HG03066 (cell line): ENCODE results near the gene CDK5RAP2.
"Not testable (repeated sequence)": the region's sequence is repeated elsewhere in the genome, so short reads cannot be mapped to it uniquely, and the experiment has no call there.

Source experiments
- ATAC-seq: cut with Tn5 transposase; IDR thresholded peaks from one replicate; pipeline ENCODE4 v1.9.1; 2021; ENCODE audit warnings: low read depth; ENCODE audit not compliant: unreplicated experiment

The CDK5RAP2 gene

GRCh38 chr9:120580051-120580896 lies at the start of gene CDK5RAP2:
CDK5RAP2 (minus strand) TSS chr9:120580167; CDS start chr9:120579978, 189 bp downstream.
- peak; percentile 93 for ATAC-seq

DNA sequence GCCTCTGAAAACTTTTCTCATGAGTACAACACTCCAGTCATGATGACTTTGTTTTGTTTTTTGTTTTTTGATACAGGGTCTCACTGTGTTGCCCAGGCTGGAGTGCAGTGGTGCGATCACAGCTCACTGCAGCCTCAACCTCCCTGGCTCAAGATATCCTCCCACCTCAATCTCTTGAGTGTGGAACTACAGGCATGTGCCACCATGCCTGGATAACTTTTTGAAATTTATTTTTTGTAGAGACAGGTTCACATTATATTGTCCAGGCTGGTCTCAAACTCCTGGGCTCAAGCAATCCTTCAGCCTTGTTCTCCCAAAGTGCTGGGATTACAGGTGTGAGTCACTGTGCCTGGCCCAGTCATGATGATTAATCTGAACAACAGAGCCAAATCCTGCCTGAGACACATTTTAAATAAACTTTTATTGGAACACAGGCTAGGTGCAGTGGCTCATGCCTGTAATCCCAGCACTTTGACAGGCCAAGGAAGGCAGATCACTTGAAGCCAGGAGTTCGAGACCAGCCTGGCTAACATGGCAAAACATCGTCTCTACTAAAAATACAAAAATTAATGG lies 49.0 kb upstream of the CDK5RAP2 start:
- not testable (repeated sequence) for ATAC-seq

DNA sequence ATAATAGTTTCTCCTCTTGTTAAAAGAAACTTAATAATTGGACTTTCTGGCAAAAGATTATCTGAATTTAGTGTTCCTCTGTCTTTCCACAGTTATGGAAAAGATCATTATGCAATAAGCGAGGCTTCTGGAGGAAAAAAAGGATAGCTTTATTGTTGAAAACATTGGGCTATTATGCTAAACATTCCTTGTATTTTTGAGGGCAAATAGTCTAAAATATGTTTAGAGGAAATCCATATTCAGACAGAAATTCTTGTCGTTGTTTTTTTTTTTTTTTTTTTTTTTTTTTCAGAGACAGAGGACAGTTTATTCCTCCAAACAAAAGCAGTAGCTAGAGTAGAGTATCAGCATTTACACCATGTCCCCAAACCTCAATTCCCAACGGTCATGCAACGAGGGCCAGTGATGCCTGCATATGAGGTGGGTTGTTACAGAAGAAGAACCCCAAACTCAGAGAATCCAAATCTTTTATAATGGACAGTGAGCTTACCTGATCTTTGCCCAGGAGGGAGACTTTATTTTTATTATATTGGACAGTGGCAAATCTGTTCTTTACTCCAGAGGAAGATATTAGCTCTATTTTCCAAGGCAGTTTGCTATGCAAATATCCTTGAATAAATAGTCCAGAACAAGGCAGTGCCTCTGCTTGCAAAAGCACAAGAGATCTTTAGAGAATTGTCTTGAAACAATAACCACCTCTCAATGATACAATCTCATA lies 48.4 kb upstream of the CDK5RAP2 start:
- no peak for ATAC-seq

- no peak for ATAC-seq
These were observed 47.1 kb upstream of the CDK5RAP2 start for GRCh38 chr9:120627073-120627472.

DNA sequence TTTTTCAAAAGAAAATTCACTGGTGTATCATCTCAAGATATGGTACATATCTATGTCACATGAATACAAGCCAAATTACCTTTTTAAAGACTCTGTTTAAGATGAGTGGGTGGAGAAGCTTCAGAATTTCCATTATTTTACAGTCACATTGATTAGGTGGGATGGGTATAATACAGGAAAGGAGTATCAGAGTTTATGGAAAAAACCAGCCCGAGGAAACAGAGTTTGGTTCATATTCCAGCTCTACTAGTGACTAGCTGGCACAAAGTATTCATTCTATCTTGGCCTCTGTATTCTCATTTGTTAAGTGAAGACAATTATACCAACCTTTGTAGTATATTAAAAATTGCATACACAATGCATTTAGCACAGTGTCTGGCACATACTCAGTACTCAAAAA lies 46.5 kb upstream of the CDK5RAP2 start:
- ATAC-seq: no peak

- no peak for ATAC-seq
These were observed 45.3 kb upstream of the CDK5RAP2 start for GRCh38 chr9:120625222-120625621.

- ATAC-seq: no peak
These were observed 42.8 kb upstream of the CDK5RAP2 start for GRCh38 chr9:120622790-120623189.

DNA sequence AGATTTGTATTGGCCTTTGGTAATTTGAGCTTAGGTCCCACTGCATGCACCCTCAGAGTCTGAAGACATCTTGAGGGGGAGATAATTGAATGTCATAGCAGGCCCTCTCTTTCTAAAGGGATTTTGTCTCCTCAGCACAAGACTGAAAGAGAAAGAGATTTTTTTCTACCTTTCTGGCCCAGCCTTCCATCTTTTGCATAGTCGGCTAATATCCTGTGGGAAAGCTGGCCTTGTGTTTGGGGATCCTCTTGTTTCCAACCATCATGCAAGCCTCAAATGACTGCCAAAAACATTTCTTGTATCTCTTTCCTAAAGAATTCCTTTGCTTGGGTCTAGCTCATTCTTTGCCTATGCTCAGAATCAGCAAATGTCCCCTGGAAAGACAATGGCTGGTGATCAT lies 42.0 kb upstream of the CDK5RAP2 start:
- no peak for ATAC-seq

- peak; percentile 79 for ATAC-seq
These were observed 40.0 kb upstream of the CDK5RAP2 start for GRCh38 chr9:120619751-120620655.

- no peak for ATAC-seq
These were observed 37.3 kb upstream of the CDK5RAP2 start for GRCh38 chr9:120616966-120617935.

- ATAC-seq: no peak
These were observed 32.3 kb upstream of the CDK5RAP2 start for GRCh38 chr9:120612218-120612617.

DNA sequence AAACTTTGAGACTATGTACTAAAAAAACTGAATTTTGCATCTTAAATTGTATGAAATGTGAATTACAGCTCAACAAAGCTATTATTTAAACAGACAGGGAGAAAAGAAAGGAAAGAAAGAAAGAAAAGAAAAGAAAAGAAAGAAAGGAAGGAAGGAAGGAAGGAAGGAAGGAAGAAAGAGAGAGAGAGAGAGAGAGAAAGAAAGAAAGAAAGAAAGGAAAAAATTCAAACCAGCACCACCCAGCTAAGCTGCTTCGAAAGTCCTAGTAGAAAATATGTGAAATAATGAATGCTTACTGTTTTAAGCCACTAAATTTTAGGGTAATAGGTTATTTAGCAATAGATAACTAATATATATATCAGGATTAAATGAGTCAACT lies 31.7 kb upstream of the CDK5RAP2 start:
- ATAC-seq: no peak

- ATAC-seq: no peak
These were observed 31.2 kb upstream of the CDK5RAP2 start for GRCh38 chr9:120610975-120611689.

GRCh38 chr9:120609636-120610035 lies 29.7 kb upstream of the CDK5RAP2 start:
- ATAC-seq: no peak

DNA sequence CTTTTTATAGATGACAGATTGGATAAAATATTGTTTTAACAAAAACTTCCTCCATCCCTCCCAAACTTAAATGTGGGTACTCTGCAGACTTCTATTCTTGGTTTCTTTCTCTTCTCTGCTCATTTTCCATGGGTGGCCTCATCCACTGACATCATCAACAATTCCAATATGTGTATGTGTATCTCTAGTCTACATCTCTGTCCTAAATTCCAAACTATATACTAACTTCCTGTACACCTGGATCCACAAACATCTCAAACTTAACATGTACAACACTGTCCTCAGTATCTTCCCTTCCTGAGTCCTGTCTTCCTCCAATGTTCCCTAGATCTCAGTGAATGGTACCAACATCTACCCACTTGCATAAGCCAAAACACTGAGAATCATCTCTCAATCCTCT lies 28.5 kb upstream of the CDK5RAP2 start:
- ATAC-seq: no peak

GRCh38 chr9:120603591-120603990 lies 23.6 kb upstream of the CDK5RAP2 start:
- no peak for ATAC-seq

- no peak for ATAC-seq
These were observed 23.0 kb upstream of the CDK5RAP2 start for GRCh38 chr9:120603010-120603409.

DNA sequence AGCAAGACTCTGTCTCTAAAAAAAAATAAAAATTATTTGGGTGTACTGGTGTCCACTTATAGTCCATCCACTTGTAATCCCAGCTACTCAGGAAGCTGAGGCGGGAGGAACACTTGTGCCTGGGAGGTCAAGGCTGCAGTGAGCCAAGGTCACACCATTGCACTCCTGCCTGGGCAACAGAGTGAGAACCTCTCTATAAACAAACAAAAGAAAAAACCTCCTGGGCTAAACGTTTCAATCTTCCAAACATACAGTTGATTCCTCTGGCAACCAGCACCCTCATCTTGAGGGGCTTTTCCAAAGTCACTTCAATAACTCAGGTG lies 13.9 kb upstream of the CDK5RAP2 start:
- no peak for ATAC-seq
